CD4-positive, alpha-beta T cell treated with Interleukin-12 subunit alpha and Interleukin-12 subunit beta, for 1 hour (primary cell): ENCODE data around the gene ZBTB7C.

Source experiments
- DNase-seq: peaks from one replicate; pipeline ENCODE4 v3.0.0-alpha.2; 2020

The ZBTB7C gene

DNA sequence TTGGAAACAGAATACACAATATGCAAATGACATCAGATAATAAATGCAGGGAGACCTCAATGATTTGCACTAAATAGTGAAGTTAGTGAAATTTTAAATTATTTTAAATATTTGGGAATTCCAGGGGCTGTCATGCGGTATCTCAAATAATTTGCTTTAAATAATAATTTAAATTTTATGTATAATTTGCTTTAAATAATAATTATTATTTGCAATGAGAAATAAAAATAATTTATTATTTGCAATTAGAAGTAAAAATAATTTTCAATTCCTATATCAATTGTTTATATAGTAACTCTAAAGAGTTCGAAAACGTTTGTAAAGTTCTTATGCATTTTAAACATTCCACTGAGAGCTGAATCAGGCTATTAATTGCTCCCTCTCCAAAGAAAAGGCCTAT lies 226.4 kb downstream of the ZBTB7C start:
- no peak for DNase-seq

DNA sequence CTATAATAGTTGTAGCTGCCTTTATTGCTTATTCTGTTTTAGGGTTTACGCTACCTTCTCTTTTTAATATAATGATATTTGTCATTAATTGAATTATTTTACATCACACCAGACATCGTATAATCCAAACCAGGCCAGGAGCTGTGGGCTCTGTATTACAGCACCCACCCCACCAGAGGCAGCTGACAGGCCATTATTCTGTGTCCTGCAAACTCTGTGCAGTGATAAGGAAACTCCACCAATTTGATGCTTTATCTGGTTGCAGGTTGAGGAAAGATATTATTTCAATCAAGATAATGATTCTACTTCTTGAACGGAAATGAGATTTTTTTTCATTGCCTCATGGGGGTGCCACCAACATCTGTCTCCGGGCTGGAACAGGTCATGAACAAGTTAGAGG lies 227.3 kb downstream of the ZBTB7C start:
- DNase-seq: no peak

DNA sequence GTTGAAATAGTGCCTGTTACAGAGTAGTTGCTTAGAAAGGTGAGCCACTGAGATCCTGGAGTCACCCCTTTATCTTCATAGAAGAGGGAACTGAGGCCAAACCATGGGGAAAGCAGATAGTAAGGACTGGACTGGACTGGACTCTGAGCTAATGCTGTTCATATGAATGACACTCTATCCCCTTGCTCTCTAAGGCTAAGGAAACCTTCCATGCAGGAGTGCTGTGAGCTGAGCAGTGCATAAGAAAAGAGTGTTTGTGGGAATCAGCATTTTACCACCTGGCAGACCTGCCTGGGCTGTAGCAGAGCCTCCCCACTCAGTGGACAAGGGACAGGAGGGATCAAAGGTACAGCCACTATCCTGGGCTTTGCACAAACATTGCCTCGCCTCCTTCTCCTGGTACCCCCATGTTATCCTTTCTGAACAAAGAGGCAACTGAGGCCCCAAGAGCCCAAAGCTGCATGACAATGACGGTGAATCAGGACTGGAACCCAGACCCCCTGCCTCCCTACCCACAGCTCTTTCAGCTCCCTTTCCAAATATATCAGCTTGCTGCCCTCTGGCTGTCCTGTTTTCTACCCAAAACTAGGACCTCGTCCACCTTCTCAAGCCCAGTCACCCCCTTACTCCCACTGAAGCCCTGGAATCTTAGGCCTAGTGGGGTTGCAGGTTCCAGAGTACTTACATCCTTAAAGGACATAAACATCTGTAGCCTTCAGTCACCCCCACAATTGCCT lies 227.9 kb downstream of the ZBTB7C start:
- no peak for DNase-seq

DNA sequence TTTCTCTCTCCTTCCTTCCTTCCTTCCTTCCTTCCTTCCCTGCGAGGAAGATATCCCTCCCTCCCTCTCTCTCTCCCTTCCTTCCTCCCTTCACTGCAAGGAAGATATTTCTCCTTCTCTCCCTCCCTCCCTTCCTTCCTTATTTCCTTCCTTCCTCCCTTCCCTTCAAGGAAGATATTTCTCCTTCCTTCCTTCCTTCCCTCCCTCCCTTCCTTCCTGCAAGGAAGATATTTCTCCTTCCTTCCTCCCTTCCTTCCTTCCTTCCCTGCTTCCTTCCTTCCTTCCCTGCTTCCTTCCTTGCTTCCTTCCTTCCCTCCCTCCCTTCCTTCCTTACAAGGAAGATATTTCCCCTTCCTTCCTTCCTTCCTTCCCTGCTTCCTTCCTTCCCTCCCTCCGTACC lies 229.5 kb downstream of the ZBTB7C start:
- no peak for DNase-seq

DNA sequence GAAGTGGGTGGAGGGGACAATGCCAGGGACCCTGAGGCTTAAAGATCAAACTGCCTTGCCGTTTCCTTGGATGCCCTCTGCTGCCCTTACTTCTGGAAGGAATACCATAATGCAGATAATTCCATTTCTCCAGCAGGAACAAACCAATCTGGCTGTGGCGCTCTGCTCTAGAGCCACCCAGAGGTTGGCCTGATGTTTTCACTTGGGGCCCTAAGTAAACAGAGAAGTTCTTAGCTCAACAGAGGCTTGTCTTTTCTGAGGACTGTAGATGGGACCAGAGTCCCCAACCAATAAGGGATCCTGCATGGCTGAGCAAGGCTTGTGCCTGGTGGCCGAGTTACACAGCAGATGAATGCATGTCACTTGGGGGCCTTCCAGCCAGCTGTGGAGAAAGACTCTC lies 230.2 kb downstream of the ZBTB7C start:
- no peak for DNase-seq

DNA sequence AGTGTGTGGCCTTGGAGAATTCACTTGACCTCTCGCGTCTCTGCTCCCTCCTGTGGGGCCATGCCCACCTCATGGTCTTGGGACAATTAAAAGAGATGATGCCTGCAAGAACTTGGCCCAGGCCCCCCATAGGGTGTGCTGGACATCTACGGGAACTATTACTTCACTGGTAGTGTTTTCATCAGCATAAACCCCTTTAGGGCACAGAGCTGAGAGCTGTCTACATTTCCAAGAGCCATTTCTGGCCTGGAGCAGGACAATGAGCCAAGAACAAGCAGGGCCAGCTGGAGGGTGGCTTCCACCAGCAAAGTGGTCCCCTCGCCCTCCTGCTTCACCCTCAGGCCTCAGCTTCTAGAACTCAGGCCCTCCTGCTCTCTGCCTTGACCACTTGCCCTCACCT lies 232.3 kb downstream of the ZBTB7C start:
- no peak for DNase-seq

DNA sequence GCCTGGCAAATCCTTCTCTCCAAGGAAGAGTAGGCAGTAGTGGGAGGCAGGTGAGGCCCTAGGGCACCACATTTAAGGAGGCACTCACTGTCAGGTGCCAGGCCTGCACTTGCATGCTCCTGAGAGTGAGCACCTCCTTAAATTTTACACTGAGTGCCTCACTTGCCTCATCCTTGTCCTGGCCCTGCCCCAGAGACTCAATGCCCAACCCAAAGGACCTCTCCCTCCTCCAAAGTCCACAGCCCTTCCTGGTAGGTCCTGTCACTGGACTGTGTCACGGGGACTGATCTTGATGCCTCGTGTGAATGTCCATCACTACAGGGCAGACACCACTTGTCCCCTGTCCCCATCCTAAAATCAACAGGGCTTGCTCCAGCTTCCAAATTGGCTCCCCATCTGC lies 235.6 kb downstream of the ZBTB7C start:
- DNase-seq: no peak

DNA sequence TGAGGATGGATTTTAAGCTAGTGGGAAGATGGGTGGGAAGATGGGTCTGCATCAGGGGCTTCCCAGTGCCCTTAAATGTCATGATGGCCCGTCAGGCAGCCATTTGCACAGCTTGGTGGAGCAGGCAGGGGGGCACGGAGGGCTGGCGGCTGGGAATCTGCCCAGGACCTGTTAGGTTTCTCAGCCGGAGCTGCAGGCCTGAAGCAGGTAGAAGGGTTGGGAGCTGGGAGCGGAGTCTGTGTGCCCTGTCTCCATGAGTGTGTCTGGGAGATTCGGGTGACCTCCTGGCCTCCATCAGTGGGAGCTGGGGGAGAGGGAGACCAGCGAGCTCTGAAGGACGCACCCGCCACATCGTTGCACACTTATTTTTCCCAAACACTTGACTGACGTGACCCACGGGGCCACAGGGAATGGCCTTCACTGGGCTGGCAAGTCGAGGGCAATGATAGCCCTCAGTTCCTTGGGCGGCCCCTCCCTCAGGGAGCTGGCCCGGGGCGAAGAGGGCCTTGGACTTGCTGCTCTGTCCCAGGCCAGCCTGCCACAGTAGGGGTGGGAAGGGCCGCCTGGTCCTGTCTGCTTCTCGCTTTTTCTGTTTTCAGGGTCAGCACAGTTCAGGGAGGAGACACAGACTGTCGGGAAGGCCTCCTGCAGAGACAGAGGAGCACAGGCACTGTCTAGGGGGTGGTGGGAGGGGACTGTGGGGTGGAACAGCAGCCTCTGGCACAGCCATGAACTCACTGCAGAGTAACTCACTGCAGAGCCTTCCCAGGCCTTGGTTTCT lies 236.8 kb downstream of the ZBTB7C start:
- no peak for DNase-seq

DNA sequence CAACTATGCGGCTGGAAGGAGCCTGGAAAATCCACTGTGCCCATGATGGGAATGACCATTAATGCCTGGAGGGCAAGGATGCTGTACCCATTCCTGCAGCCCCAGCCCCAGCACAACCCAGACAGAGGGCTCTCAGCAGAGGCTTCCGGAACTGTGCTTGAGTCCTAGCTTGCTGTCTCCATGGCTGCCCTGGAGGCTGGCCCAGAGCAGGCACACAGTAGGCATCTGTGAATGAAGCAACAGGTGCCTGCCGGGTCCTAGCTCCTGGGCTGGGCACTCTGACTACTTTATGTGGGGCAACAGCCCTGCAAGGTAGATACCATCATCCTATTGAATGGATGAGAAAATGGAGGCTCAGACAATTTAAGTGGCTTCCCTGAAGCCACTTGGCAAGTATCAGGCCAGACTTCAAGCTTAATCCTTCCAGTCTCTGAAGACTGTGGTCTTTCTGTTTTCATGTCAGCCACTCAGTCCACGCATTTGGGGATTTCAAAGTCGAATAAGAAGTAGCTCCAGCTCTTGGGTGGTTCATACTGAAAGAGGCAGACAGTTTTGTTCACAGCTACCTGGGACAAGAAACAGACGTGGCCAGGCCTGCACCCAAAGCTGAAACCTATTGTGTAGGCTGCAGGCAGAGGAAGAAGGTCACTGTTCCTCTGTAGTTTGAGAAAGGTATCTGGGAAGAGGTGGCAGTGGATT lies 237.5 kb downstream of the ZBTB7C start:
- no peak for DNase-seq

DNA sequence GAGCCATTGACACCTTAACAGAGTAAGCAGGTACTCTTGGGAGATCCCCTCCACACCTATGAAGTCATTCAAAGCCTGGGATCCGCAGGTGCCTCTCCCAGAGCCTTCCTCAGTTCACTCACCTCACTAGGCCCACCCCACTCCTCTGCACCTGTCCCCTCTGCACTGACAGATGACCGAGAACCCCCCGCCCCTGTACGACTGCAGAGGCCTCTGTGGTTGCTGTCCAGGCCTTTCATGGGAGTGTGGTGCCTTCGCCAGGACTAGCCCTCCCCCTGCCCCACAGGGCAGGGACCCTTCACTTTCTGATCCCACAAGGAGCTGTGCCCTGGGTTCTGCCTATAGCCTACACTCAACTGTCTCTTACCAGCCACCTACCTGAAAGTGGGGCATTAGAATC lies 238.5 kb downstream of the ZBTB7C start:
- DNase-seq: no peak

DNA sequence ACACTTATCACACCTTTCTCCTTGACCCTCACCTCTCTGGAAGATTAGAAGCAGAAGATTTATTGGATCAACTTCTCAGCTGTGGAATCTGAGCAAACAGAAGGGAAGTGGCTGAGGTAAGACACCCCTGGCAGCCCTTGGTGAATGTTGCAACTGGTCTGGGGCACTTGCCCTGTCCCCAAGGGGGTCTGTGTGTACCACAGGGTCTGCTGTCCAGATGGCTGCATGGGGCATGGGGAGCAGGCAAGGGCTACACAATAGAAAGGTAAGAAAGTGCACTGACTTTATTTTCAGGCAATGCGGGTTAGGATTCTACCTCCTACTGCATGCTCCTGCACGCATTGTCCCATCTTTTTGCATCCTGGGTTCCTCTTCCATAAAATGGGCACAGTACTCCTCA lies 240.3 kb downstream of the ZBTB7C start:
- DNase-seq: no peak

DNA sequence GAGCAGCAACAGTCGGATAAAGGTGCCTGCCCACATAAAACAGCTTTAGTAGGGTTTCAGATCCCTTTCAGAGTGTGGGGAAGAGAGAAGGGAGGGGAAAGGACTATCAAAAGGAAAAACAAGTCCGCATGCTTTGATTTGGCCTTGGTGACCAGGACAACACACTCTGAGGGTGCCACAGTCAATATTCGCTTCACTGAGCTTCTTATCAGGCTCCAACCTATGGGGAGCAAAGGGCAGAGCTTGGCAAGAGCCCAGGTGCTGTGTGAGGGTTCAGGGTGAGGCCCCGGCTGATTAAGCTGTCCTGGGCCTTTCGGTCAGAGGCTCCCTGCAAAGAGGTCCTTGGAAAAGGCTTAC lies 241.3 kb downstream of the ZBTB7C start:
- DNase-seq: no peak

DNA sequence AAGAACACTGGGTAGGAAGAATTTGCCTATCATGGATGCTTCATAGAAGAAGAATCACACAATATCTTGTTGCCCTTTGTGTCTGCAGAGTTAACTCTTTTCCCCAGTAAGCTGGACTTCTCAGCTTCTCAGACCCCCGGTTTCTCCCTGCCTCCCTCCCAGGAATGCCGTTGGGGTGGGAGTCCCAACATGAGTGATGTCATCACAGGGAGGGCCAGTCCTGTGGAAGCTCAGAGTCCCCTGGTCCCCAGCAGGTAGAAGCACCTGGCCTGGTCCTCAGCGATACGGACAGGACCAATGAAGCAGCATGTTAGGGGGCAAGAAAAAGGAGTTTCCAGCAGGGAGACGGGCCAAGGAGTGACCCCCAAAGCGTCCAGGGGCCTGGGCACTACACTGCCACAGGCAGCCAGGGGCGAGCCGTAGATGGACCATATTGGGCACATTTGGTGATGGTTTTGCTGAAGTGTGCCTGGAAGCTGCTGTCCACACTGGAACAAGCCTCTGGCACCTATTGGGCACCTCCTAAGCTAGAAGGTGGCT lies 242.8 kb downstream of the ZBTB7C start:
- DNase-seq: no peak

DNA sequence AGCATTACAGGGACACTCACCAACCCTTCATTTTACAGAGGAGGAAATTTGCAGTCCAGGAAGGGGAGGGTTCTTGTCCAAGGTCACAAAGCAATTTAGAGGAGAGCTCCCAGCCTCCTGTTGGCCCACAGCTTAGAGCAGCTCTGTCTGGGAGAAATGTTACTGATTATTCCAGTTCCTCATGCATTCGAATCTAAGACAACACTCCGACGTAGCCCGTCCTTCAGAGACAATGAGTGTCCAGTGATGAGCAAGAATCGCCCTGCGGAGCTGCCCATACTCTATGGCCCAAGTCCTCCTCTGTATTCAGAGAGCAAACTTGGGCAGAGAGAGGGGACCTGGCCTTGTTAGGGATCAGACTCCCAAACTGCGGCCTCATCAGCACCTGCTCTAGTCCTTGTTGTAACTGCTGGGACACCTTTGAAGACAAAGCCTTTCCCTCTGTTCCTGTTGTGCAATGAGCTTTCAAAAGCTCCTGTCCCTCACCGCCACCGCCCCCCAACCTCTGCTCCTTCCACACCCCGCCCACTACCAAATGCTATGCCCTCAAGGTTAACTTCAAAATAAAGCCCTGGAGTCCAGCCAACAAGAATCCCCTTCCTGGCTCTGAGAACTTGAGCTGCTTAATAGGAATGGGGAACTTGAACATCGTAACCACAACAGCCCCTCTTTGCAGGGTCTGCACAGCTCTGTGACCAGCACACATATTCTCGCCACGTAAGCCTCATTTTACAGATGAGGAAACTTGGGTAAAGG lies 243.9 kb downstream of the ZBTB7C start:
- no peak for DNase-seq

DNA sequence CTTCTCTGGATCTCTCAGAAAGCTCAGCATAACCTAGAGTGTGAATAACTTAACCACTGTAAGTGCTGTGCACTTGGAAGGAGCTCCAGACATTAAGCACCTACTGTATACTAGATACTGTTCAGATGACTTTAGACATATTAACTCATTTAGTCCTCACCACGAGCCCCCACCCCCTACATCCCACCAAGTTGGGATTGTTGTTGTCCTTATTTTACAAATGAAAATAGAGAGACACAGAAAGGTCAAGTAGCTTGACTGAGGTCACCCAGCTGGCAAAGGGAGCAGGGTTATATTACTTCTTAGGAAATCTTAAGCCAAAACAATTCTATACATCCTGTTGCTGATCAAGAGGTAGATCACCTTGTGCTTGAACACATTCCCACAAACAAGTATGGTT lies 244.5 kb downstream of the ZBTB7C start:
- DNase-seq: no peak

DNA sequence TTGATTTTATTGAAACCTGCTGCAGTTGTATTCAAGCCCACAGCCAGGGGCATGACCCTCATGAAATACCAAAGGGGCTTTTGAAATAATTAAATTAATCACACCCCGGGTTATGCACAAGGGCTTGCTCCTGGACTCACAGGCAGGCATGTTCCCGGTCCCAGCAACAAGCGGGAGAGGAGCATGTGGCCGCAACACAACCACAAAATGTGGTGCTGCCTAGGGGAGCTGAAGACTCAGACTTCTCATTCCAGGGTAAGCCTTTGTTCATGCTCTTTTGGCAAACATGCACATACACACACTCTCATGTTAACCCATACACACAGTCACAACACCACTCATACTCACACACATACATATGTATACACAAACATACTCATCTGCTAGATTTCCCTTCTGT lies 245.1 kb downstream of the ZBTB7C start:
- DNase-seq: no peak

DNA sequence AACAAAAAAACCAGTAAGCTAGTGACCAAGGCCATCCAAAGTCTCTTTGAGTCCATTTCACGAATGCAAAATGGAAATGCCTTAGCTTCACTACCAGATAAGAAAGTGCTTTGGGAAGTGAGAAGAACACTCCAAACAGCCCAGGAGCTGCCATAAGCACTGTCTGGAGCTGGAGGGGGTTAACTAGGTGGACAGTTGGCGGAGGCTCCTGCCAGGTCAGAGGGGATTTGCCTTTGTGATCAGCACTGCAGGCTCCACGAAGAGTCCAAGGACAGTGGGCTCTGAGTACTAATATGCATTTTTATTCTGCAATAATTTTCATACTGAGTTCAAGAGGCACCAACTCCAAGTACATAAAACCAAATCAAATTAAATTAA lies 245.5 kb downstream of the ZBTB7C start:
- no peak for DNase-seq

DNA sequence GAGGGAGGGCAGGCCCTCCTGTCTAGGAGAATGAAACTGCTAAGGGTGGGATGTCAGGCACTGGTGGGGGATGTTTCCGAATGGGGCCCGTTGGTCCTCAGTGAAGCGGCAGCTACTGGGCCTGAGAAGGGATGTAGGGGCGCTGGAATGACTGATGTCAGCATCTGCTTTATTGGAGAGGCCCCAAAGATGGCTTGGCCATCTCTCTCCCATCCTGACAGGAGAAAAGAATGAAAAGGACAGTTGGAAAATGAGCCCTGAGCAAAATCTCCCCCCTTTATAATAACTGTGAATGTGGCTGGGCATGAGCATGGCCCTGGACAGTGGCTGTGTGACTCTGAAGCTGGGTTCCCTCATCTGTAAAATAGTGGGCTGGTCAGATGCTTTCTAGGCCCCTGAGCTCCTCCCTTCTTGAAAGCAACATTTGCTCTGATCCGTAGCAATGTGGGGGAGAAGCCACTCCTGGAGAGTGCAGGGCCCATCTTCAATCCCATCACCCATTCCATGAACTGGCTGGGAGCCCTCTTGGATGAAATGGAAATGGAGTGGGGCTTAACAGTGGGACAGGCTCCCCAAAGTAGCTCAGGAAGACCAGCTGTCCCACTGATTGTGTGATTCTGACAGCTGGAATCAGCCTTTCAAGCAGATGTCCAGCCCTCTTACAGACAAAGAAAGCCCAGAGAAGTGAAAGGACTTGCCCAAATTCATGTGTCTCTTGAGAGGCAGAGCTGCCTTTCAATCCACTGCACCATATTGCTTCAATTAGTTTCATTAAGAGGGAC lies 246.0 kb downstream of the ZBTB7C start:
- no peak for DNase-seq

DNA sequence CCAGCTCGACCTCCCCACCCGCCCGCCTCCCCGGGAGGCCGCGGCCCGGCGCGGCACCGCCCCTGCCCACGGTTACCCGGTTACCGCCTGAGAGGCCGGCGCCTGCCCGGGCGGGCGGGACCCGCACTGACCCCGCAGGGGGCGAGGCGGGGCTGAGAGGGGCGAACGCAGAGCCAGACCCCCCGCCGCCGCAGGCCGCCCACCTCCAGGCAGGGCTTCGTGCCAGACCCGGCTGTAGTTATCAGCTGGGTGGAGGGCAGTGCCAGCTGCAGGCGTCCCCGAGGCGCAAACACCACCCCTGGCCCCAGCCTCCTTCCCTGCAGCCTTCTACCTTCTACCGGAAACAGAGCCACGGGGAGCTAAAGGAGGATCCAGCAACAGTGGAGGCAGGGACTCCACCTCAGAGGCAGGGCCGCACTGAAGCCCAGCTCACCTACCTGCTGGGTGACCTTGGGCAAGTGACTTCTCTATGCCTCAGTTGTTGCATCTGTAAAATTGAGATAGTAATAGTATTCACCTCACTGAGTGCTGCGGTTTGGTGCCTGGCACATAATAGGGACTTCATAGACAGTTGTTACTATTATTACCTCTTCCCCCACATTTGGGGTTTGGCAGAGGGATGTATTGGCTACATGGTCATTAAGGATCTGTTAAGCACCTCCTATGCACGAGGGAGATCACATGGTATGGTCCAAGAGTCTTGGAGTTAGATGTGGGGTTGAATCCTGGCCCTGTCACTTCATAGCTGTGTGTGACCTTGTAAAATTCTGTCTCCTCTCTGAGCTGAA lies 247.1 kb downstream of the ZBTB7C start:
- DNase-seq: no peak

DNA sequence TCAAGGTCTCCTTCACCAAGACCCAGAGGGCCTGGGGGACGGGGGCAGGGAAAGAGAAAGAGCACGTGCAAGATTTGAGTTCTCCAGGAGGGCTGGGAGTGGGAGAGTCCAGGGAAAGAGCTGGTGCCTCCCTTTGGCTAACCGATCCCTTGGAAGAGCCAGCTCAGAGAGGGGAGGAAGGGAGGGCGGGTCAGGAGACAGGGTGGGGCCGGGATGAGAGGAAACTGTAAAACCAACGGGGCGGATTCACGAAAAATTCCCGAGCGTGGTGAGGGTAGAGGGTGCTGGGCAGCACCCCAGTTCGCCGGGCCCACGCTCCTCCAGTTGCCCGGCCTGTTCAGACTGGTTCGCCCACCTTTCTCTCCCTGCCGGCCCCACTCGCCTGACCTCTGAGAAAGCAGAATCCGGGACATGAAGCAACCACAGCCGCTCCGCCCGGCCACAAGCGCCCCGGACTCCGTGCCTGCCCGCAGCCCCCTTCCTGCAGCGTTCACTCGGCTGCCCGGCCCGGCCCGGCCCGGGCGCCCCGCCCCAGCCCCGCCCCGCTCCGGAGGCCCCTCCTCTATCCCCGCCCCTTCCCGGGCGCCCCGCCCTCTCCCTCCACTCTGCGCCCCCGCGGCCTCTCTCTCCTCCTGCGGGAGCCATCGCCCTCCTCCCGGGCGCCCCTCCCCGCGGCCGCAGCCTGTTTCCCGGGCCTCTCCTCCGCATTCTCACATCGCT lies 247.8 kb downstream of the ZBTB7C start:
- peak; percentile 68 for DNase-seq

DNA sequence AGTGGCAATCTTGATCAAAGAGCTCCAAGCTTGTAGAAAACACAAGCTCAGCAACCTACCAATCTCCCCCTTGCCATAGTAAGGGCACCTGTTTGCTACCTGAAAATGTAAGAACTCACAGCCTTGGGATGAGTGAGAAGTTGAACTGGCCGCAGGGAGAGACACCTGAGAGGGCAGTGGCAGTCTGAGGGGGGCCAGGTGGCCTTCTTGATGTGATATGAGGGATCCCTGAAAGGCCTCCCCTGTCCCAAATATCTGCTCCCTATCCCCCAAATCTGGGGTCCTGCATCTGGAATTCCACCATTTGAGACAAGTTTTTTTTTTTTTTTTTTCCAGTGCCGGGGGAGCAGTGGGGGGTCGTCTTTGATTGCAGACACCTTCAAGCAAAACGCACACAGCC lies 248.6 kb downstream of the ZBTB7C start:
- no peak for DNase-seq
